RWPE2 (cell line): Measurements from ENCODE around the gene PSMD8.
"Not testable (repeated sequence)": the region's sequence is repeated elsewhere in the genome, so short reads cannot be mapped to it uniquely, and the experiment has no call there.

Experiments
- ATAC-seq: fragments of 200-7000 bp; cut with Tn5 transposase; 3 replicates; pipeline ENCODE4 v1.9.1; 2021; ENCODE audit warnings: low read depth
- DNase-seq: peaks from one replicate; pipeline ENCODE4 v3.0.0-alpha.2; 2020; ENCODE audit warnings: low spot score
- H3K27ac ChIP-seq: fragments of 450-650 bp; 2 replicates; pipeline ENCODE4 v1.5.1; 2017; ENCODE audit warnings: mild to moderate bottlenecking; ENCODE audit not compliant: poor library complexity, severe bottlenecking
- H3K27me3 ChIP-seq: fragments of 250-450 bp; sonication (Bioruptor Pico); 2 replicates; pipeline ENCODE4 v1.5.1; 2021; ENCODE audit warnings: mild to moderate bottlenecking, moderate library complexity; ENCODE audit not compliant: insufficient read depth, poor library complexity, severe bottlenecking
- H3K36me3 ChIP-seq: fragments of 250-450 bp; sonication (Bioruptor Pico); 2 replicates; pipeline ENCODE4 v1.5.1; 2020; ENCODE audit warnings: low read depth, mild to moderate bottlenecking, moderate library complexity
- H3K4me1 ChIP-seq: fragments of 250-450 bp; sonication (Bioruptor Pico); 2 replicates; pipeline ENCODE4 v1.5.1; 2021; ENCODE audit warnings: mild to moderate bottlenecking, moderate library complexity; ENCODE audit not compliant: insufficient read depth, poor library complexity, severe bottlenecking
- H3K4me3 ChIP-seq: fragments of 250-450 bp; sonication (Bioruptor Pico); 2 replicates; pipeline ENCODE4 v1.5.1; 2021; ENCODE audit warnings: mild to moderate bottlenecking, moderate library complexity; ENCODE audit not compliant: severe bottlenecking
- H3K9me3 ChIP-seq: fragments of 250-450 bp; sonication (Bioruptor Pico); 2 replicates; pipeline ENCODE4 v1.5.1; 2021; ENCODE audit warnings: mild to moderate bottlenecking, moderate library complexity; ENCODE audit not compliant: severe bottlenecking
- CTCF ChIP-seq: fragments of 450-650 bp; IDR thresholded peaks from one replicate; pipeline ENCODE4 v1.5.1; 2017; ENCODE audit warnings: mild to moderate bottlenecking, moderate library complexity; ENCODE audit not compliant: poor library complexity, severe bottlenecking

The PSMD8 gene

GRCh38 chr19:38404858-38405257, 30.5 kb downstream of the PSMD8 start:
- peaks cover 9% of the 10 kb centered on the region for H3K36me3 ChIP-seq
- H3K4me3 ChIP-seq: no peak overlapping the region
- no peak for ATAC-seq
- no peak for TF ChIP-seq CTCF
- no peak for DNase-seq
- no peaks in the 10 kb centered on the region for H3K27me3 ChIP-seq
- H3K27ac ChIP-seq: no peak overlapping the region
- H3K9me3 ChIP-seq: no peaks in the 10 kb centered on the region
- no peaks in the 10 kb centered on the region for H3K4me1 ChIP-seq

GRCh38 chr19:38405276-38405675, 30.9 kb downstream of the PSMD8 start:
- Histone ChIP-seq H3K27me3 (no peaks in the 10 kb centered on the region), H3K4me1 (no peaks in the 10 kb centered on the region), H3K9me3 (no peaks in the 10 kb centered on the region), H3K36me3 (peaks cover 9% of the 10 kb centered on the region), H3K27ac (no peak overlapping the region), H3K4me3 (no peak overlapping the region)
- ATAC-seq (no peak), DNase-seq (no peak)
- no peak for TF ChIP-seq CTCF

- TF ChIP-seq CTCF: no peak
- Histone ChIP-seq H3K4me3 (no peak overlapping the region), H3K36me3 (peaks cover 9% of the 10 kb centered on the region), H3K4me1 (no peaks in the 10 kb centered on the region), H3K9me3 (no peaks in the 10 kb centered on the region), H3K27ac (no peak overlapping the region), H3K27me3 (no peaks in the 10 kb centered on the region)
- DNase-seq (no peak), ATAC-seq (peak; percentile 34)
Measured at GRCh38 chr19:38409631-38410133, 35.3 kb downstream of the PSMD8 start.

GRCh38 chr19:38410407-38410806, 36.0 kb downstream of the PSMD8 start:
- H3K9me3 ChIP-seq, DNase-seq, H3K27ac ChIP-seq, H3K27me3 ChIP-seq, H3K36me3 ChIP-seq, H3K4me3 ChIP-seq, ATAC-seq, H3K4me1 ChIP-seq: not testable (repeated sequence)

GRCh38 chr19:38411041-38411712, 36.8 kb downstream of the PSMD8 start:
- peak; percentile 66 for ATAC-seq
- Histone ChIP-seq H3K9me3 (no peaks in the 10 kb centered on the region), H3K4me3 (no peak overlapping the region), H3K36me3 (peaks cover 9% of the 10 kb centered on the region), H3K4me1 (no peaks in the 10 kb centered on the region), H3K27ac (no peak overlapping the region), H3K27me3 (no peaks in the 10 kb centered on the region)
- no peak for TF ChIP-seq CTCF
- DNase-seq: no peak

- not testable (repeated sequence) for H3K36me3 ChIP-seq, H3K27ac ChIP-seq, H3K4me1 ChIP-seq, H3K9me3 ChIP-seq, H3K27me3 ChIP-seq, DNase-seq, ATAC-seq, H3K4me3 ChIP-seq
Measured at GRCh38 chr19:38411898-38412297, 37.5 kb downstream of the PSMD8 start.
